ENCODE measurements around the gene BCKDK. TPM values are rescaled to one million over a fixed set of nuclear protein-coding genes. Genes with fewer than 3 reads are reported as not detected.

BCKDK gene
- total and polyA plus RNA-seq, 2 of the 13 experiments (the other 11 are each of a cell fraction or from before 2014, with no cell fraction given) = 24.9 to 42.6 TPM

DNA sequence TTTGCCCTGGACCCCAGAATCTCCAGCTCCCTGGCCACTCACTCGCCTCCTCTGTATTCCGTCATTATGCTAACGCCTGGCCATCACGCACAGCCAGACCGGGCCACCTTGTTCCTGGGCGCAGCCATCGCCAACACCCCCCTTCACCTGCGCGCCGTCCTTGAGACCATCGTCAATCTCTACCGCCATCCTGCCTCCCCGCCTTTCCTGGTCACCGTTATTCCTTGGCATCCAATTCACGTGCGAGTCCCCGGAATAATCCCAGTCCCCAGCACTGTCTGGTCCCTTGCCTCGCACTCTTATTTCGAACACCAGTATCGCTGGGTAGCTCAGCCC is 14.1 kb upstream of the BCKDK start (continued):
- TF ChIP-seq, protein P1, sequence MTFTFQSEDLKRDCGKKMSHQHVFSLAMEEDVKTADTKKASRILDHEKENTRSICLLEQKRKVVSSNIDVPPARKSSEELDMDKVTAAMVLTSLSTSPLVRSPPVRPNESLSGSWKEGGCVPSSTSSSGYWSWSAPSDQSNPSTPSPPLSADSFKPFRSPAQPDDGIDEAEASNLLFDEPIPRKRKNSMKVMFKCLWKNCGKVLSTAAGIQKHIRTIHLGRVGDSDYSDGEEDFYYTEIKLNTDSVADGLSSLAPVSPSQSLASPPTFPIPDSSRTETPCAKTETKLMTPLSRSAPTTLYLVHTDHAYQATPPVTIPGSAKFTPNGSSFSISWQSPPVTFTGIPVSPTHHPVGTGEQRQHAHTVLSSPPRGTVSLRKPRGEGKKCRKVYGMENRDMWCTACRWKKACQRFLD (CRISPR knock-in tag; IDR thresholded peaks at IDR 0.05; ENCODE audit: borderline replicate concordance) = 0 out of 2 replicates have a peak, but pooled peaks have one; percentile 86
- no peak for TF ChIP-seq CBX2 (IDR thresholded peaks at IDR 0.05; ENCODE audit: low read depth, low read length)
- TF ChIP-seq CBX2 (CRISPR knock-in tag; IDR thresholded peaks at IDR 0.05; ENCODE audit: low read depth) = no peak
- no peak for TF ChIP-seq HNRNPH1 (optimal IDR thresholded peaks at IDR 0.05; ENCODE audit: low read depth, low read length)
- TF ChIP-seq ARID2 (CRISPR knock-in tag; IDR thresholded peaks at IDR 0.05; ENCODE audit: borderline replicate concordance) = no peak
- no peak for TF ChIP-seq FOXO1 (CRISPR knock-in tag; IDR thresholded peaks at IDR 0.05)
- TF ChIP-seq, protein P2, sequence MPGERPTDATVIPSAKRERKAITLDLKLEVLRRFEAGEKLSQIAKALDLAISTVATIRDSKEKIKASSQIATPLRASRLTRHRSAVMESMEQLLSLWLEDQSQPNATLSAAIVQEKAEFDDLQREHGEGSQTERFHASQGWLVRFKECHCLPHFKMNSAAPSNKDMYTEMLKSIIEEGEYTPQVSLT (CRISPR knock-in tag; IDR thresholded peaks at IDR 0.05; ENCODE audit: borderline replicate concordance, low read depth) = no peak
- TF ChIP-seq, protein P3, sequence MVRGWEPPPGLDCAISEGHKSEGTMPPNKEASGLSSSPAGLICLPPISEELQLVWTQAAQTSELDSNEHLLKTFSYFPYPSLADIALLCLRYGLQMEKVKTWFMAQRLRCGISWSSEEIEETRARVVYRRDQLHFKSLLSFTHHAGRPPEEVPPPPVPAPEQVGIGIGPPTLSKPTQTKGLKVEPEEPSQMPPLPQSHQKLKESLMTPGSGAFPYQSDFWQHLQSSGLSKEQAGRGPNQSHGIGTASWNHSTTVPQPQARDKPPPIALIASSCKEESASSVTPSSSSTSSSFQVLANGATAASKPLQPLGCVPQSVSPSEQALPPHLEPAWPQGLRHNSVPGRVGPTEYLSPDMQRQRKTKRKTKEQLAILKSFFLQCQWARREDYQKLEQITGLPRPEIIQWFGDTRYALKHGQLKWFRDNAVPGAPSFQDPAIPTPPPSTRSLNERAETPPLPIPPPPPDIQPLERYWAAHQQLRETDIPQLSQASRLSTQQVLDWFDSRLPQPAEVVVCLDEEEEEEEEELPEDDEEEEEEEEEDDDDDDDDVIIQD (CRISPR knock-in tag; IDR thresholded peaks at IDR 0.05; ENCODE audit: low read depth) = no peak
- TF ChIP-seq, protein P4, sequence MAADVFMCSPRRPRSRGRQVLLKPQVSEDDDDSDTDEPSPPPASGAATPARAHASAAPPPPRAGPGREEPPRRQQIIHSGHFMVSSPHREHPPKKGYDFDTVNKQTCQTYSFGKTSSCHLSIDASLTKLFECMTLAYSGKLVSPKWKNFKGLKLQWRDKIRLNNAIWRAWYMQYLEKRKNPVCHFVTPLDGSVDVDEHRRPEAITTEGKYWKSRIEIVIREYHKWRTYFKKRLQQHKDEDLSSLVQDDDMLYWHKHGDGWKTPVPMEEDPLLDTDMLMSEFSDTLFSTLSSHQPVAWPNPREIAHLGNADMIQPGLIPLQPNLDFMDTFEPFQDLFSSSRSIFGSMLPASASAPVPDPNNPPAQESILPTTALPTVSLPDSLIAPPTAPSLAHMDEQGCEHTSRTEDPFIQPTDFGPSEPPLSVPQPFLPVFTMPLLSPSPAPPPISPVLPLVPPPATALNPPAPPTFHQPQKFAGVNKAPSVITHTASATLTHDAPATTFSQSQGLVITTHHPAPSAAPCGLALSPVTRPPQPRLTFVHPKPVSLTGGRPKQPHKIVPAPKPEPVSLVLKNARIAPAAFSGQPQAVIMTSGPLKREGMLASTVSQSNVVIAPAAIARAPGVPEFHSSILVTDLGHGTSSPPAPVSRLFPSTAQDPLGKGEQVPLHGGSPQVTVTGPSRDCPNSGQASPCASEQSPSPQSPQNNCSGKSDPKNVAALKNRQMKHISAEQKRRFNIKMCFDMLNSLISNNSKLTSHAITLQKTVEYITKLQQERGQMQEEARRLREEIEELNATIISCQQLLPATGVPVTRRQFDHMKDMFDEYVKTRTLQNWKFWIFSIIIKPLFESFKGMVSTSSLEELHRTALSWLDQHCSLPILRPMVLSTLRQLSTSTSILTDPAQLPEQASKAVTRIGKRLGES (CRISPR knock-in tag; IDR thresholded peaks at IDR 0.05; ENCODE audit: borderline replicate concordance) = no peak
- TF ChIP-seq FOXM1 (CRISPR knock-in tag; IDR thresholded peaks at IDR 0.05) = no peak
- no peak for TF ChIP-seq ZBTB7A (CRISPR knock-in tag; IDR thresholded peaks at IDR 0.05)
- TF ChIP-seq, protein P5, sequence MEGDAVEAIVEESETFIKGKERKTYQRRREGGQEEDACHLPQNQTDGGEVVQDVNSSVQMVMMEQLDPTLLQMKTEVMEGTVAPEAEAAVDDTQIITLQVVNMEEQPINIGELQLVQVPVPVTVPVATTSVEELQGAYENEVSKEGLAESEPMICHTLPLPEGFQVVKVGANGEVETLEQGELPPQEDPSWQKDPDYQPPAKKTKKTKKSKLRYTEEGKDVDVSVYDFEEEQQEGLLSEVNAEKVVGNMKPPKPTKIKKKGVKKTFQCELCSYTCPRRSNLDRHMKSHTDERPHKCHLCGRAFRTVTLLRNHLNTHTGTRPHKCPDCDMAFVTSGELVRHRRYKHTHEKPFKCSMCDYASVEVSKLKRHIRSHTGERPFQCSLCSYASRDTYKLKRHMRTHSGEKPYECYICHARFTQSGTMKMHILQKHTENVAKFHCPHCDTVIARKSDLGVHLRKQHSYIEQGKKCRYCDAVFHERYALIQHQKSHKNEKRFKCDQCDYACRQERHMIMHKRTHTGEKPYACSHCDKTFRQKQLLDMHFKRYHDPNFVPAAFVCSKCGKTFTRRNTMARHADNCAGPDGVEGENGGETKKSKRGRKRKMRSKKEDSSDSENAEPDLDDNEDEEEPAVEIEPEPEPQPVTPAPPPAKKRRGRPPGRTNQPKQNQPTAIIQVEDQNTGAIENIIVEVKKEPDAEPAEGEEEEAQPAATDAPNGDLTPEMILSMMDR (CRISPR knock-in tag; IDR thresholded peaks at IDR 0.05) = no peak
- TF ChIP-seq GABPA (IDR thresholded peaks at IDR 0.05; ENCODE audit: low read depth, low read length) = no peak
- TF ChIP-seq GABPA (CRISPR knock-in tag; IDR thresholded peaks at IDR 0.05; ENCODE audit: low read depth) = no peak
- TF ChIP-seq SMAD1 (CRISPR knock-in tag; IDR thresholded peaks at IDR 0.05; ENCODE audit: borderline replicate concordance, low read depth) = no peak
- no peak for TF ChIP-seq NAIF1 (CRISPR knock-in tag; IDR thresholded peaks at IDR 0.05; ENCODE audit: borderline replicate concordance)
- no peak for TF ChIP-seq ZNF124 (CRISPR knock-in tag; IDR thresholded peaks at IDR 0.05)
- TF ChIP-seq ZNF224 (CRISPR knock-in tag; IDR thresholded peaks at IDR 0.05) = no peak
- no peak for TF ChIP-seq ZNF878 (CRISPR knock-in tag; IDR thresholded peaks at IDR 0.05)
- 0 out of 2 replicates have a peak, but pooled peaks have one; percentile 85 for TF ChIP-seq ZBTB3 (CRISPR knock-in tag; IDR thresholded peaks at IDR 0.05; ENCODE audit: borderline replicate concordance, low read depth)
- no peak for TF ChIP-seq ZNF343 (CRISPR knock-in tag; IDR thresholded peaks at IDR 0.05)
- TF ChIP-seq RAD21 (CRISPR knock-in tag; IDR thresholded peaks at IDR 0.05) = no peak
- TF ChIP-seq ZNF746 (CRISPR knock-in tag; IDR thresholded peaks at IDR 0.05) = no peak
- TF ChIP-seq ZNF577 (CRISPR knock-in tag; IDR thresholded peaks at IDR 0.05; ENCODE audit: borderline replicate concordance, low read depth) = 0 out of 2 replicates have a peak, but pooled peaks have one; percentile 50
- TF ChIP-seq ARNTL (CRISPR knock-in tag; IDR thresholded peaks at IDR 0.05) = no peak
